Activated gamma-delta T cell treated with Interleukin-2 at 50 U/mL for 16 hours (primary cell): ENCODE measurements around the gene GJC1.
"Not testable (repeated sequence)": the region's sequence is repeated elsewhere in the genome, so short reads cannot be mapped to it uniquely, and the experiment has no call there.

ENCODE experiments used
- DNase-seq: peaks from one replicate; pipeline ENCODE4 v3.0.0-alpha.2; 2020

Gene GJC1

DNA sequence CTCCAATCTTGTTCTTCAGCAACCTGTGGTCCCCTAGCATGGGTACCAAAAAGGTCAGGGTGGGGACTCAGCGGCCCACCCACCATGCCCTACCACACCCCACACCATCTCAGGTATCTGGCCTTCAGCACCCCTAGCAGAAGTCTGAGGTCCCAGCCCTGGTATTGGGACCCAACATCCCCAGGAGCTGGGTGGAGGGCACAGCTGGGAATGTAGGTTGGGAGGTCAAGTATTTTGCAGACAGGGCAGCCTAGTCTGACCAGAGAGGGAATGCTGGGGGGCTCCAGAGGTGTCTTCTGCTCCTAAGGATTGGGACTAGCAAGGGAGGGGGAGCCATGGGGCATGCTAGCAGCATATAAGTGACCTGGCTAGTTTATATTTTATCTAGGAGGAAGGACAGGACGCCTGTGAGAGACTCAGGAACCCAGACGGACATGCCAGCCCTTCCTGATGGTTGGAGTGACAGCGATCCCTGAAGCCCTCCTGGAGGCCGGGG lies 72.1 kb downstream of the GJC1 start:
- no peak for DNase-seq

DNA sequence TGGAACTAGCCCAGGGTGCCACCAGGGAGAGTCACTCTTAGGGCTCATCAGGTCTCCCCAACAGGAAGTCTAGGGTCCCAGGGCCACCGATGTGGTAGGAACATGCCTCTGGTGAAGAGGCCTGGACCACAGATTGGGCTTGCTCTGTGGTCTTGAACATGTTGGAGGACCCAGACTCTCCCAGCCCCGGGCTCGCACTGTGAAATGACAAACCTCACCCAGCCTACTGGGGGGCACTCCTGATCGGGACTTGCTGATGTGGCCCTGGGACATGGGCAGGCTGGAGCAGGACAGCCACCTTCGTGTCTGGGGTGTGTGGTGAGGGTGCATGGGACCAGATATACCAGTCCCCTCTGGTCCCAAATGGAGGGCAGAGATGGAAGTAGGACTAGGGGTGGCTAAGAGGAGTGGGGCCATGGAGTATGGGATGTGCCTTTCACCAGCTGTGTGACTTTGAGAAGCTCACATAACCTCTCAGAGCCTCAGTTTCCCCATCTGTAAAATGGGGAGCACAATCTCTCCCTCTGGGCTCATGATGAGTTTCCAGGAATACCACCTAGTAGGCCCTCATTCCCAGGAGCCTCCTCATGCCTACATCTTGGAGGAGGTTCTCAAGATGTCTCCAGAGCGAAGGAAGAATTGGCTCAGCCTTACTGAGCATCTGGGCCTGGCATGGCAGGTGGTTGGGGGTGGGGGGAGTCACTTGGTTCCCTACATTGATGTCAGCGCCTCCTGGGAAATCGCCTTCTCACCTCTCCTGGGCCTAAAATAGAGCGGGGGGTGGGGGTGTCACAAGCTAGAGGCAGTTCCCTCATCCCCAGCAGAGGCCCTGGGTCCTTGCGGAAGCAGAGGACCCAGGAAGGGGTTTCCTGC lies 72.8 kb downstream of the GJC1 start:
- DNase-seq = no peak

DNA sequence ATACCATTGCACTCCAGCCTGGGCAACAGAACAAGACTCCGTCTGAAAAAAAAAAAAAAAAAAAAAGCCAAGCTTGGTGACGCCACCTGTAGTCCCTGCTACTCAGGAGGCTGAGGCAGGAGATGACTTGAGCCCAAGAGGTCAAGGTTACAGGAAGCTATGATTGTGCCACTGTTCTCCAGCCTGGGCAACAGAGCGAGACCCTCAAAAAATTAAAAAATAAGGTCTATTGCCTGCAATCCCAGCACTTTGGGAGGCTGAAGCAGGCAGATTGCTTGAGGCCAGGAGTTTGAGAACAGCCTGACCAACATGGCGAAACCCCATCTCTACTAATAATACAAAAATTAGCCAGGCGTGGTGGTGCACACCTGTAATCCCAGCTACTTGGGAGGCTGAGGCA lies 74.9 kb downstream of the GJC1 start:
- DNase-seq = not testable (repeated sequence)

GRCh38 chr17:44754276-44754675 lies 75.8 kb downstream of the GJC1 start:
- no peak for DNase-seq

GRCh38 chr17:44752953-44753861 lies 76.9 kb downstream of the GJC1 start:
- no peak for DNase-seq

GRCh38 chr17:44751806-44752205 lies 78.3 kb downstream of the GJC1 start:
- no peak for DNase-seq

DNA sequence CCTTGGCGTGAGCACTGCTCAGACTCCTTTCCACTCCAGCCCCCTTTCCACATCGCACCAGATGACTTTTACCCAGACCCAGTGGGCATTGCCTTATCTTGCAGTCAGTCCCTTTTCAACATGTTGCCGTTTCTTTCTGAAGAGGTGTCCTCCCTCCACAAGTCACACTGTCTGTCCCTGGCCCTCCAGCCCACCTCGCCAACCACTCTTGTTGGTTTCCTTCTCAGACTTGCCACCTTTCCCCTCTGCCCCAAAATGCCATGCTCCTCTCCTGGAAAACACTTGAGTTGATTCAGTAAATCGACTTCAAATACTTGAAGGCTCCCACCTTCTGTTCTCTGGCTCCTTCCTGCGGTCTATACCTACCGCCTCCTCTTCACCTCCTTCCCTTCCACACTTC lies 78.8 kb downstream of the GJC1 start:
- no peak for DNase-seq

DNA sequence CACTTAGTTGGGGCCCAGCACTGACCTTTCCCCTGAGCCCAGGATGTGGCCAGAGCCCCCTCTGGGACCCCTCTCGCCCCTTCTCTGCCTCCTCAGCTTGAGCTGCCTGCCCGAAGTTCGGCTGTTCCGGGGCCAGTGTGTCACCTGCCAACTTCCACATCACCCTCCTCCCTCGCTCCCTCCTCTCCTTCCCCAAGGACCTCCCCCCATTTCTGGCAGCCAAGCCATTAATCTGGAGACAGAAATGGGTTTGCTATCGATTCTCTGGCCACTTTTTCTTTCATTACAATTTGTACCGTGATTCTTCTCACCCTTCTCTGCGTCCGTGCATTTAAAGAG lies 80.1 kb downstream of the GJC1 start:
- DNase-seq = no peak

GRCh38 chr17:44749076-44749979 lies 80.8 kb downstream of the GJC1 start:
- DNase-seq = no peak
